ENCODE results near the gene RHCG. TPM values are rescaled to one million over a fixed set of nuclear protein-coding genes. Genes with fewer than 3 reads are reported as not detected.

RHCG gene
- total RNA-seq, 2 donors from 2014 or later, result not detected

- DNase-seq, result no peak
- no peak overlapping the region for H3K27ac ChIP-seq (ENCODE audit: low read depth, low read length)
- no peaks in the 10 kb centered on the region for H3K4me1 Mint-ChIP-seq
- H3K36me3 ChIP-seq (ENCODE audit: control insufficient read depth, insufficient read depth, low read length), result no peaks in the 10 kb centered on the region
- peaks cover 22% of the 10 kb centered on the region for H3K27me3 ChIP-seq (ENCODE audit: control insufficient read depth, insufficient read depth, low read length, poor library complexity, severe bottlenecking)
- TF ChIP-seq, protein P1, sequence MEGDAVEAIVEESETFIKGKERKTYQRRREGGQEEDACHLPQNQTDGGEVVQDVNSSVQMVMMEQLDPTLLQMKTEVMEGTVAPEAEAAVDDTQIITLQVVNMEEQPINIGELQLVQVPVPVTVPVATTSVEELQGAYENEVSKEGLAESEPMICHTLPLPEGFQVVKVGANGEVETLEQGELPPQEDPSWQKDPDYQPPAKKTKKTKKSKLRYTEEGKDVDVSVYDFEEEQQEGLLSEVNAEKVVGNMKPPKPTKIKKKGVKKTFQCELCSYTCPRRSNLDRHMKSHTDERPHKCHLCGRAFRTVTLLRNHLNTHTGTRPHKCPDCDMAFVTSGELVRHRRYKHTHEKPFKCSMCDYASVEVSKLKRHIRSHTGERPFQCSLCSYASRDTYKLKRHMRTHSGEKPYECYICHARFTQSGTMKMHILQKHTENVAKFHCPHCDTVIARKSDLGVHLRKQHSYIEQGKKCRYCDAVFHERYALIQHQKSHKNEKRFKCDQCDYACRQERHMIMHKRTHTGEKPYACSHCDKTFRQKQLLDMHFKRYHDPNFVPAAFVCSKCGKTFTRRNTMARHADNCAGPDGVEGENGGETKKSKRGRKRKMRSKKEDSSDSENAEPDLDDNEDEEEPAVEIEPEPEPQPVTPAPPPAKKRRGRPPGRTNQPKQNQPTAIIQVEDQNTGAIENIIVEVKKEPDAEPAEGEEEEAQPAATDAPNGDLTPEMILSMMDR (conservative IDR thresholded peaks at IDR 0.05), result no peak
- H3K27me3 Mint-ChIP-seq (ENCODE audit: insufficient read depth), result peaks cover 62% of the 10 kb centered on the region
- peaks cover 8% of the 10 kb centered on the region for H3K9me3 Mint-ChIP-seq
- no peak overlapping the region for H3K4me3 Mint-ChIP-seq
- WGBS, 2 experiments (ENCODE audit: insufficient coverage in 1 of 2, insufficient read length in 1 of 2), result 88% methylated on average over 2 of the region's 2 CpGs; no CpG with 5 or more reads in 1 of the 2 experiments
- no peaks in the 10 kb centered on the region for H3K4me1 ChIP-seq (ENCODE audit: control insufficient read depth, insufficient read depth, low read length)
- no peak overlapping the region for H3K9ac ChIP-seq (ENCODE audit: extremely low read depth, low read length, poor library complexity, severe bottlenecking)
- H3K9me3 ChIP-seq (ENCODE audit: control insufficient read depth, low read length), result peaks cover 6% of the 10 kb centered on the region
- H3K36me3 Mint-ChIP-seq (ENCODE audit: low read depth), result no peaks in the 10 kb centered on the region
- H3K27ac Mint-ChIP-seq, result no peak overlapping the region
- H3K4me3 ChIP-seq (ENCODE audit: low read length), result no peak overlapping the region
Observed at GRCh38 chr15:89460048-89460447, 36.3 kb downstream of the RHCG start.

GRCh38 chr15:89459271-89460038 lies 36.9 kb downstream of the RHCG start:
- Mint-ChIP-seq H3K4me1 (no peaks in the 10 kb centered on the region), H3K27ac (no peak overlapping the region), H3K4me3 (no peak overlapping the region), H3K36me3 (ENCODE audit: low read depth) (no peaks in the 10 kb centered on the region), H3K27me3 (ENCODE audit: insufficient read depth) (peaks cover 66% of the 10 kb centered on the region), H3K9me3 (peaks cover 8% of the 10 kb centered on the region)
- Histone ChIP-seq H3K9ac (ENCODE audit: extremely low read depth, low read length, poor library complexity, severe bottlenecking) (no peak overlapping the region), H3K4me1 (ENCODE audit: control insufficient read depth, insufficient read depth, low read length) (no peaks in the 10 kb centered on the region), H3K27me3 (ENCODE audit: control insufficient read depth, insufficient read depth, low read length, poor library complexity, severe bottlenecking) (peaks cover 28% of the 10 kb centered on the region), H3K36me3 (ENCODE audit: control insufficient read depth, insufficient read depth, low read length) (no peaks in the 10 kb centered on the region), H3K4me3 (ENCODE audit: low read length) (no peak overlapping the region), H3K9me3 (ENCODE audit: control insufficient read depth, low read length) (peaks cover 6% of the 10 kb centered on the region), H3K27ac (ENCODE audit: low read depth, low read length) (no peak overlapping the region)
- no peak for DNase-seq
- TF ChIP-seq, protein P1 (conservative IDR thresholded peaks at IDR 0.05), result no peak
- WGBS, 2 experiments (ENCODE audit: insufficient coverage in 1 of 2, insufficient read length in 1 of 2), result 80 to 81% methylated on average over 2 of the region's 2 CpGs

GRCh38 chr15:89458440-89458839 lies 37.9 kb downstream of the RHCG start:
- Mint-ChIP-seq H3K9me3 (peaks cover 8% of the 10 kb centered on the region), H3K4me1 (no peaks in the 10 kb centered on the region), H3K27me3 (ENCODE audit: insufficient read depth) (peaks cover 65% of the 10 kb centered on the region), H3K36me3 (ENCODE audit: low read depth) (no peaks in the 10 kb centered on the region), H3K4me3 (no peak overlapping the region), H3K27ac (no peak overlapping the region)
- 69 to 71% methylated on average over 4 of the region's 4 CpGs for WGBS, 2 experiments (ENCODE audit: insufficient coverage in 1 of 2, insufficient read length in 1 of 2)
- H3K27ac ChIP-seq (ENCODE audit: low read depth, low read length), result no peak overlapping the region
- no peak for DNase-seq
- H3K36me3 ChIP-seq (ENCODE audit: control insufficient read depth, insufficient read depth, low read length), result no peaks in the 10 kb centered on the region
- TF ChIP-seq, protein P1 (conservative IDR thresholded peaks at IDR 0.05), result no peak
- H3K9ac ChIP-seq (ENCODE audit: extremely low read depth, low read length, poor library complexity, severe bottlenecking), result no peak overlapping the region
- H3K4me3 ChIP-seq (ENCODE audit: low read length), result no peak overlapping the region
- H3K9me3 ChIP-seq (ENCODE audit: control insufficient read depth, low read length), result peaks cover 6% of the 10 kb centered on the region
- no peaks in the 10 kb centered on the region for H3K4me1 ChIP-seq (ENCODE audit: control insufficient read depth, insufficient read depth, low read length)
- H3K27me3 ChIP-seq (ENCODE audit: control insufficient read depth, insufficient read depth, low read length, poor library complexity, severe bottlenecking), result peaks cover 35% of the 10 kb centered on the region

All from endodermal cell (in vitro differentiated cells).